ENCODE measurements around the gene IL16.

GRCh38 chr15:81288616-81289015 is 91.9 kb downstream of the IL16 start:
- TF ChIP-seq CTCF (IDR thresholded peaks at IDR 0.05; ENCODE audit: low read length) (no peak), EZH2 (optimal IDR thresholded peaks at IDR 0.05; ENCODE audit: low read depth, low read length) (no peak)
